SK-MEL-5 (cell line): Measurements from ENCODE around the gene NUDT14. TPM values are rescaled to one million over a fixed set of nuclear protein-coding genes. Genes with fewer than 3 reads are reported as not detected.

Experiments
- DNase-seq: peaks from one replicate; pipeline ENCODE4 v3.0.0-alpha.2; 2016; ENCODE audit warnings: low read depth, low spot score
- in situ Hi-C: cut with HindIII; loops from 2 replicates; pipeline ENCODE4 v1.10.0; 2016; ENCODE audit warnings: low sequenced_read_pairs, high pct_unique_total_duplicates, low pct_unique_long_range_greater_than_20kb
- total RNA-seq: library from RNA; depleted of rRNA; stranded (reverse); fragments of >200 nt; shearing (Covaris generic); gene quantifications from 2 replicates; pipeline ENCODE4 v1.2.3, GENCODE V29; 2014

The NUDT14 gene
- total RNA-seq, 1 experiment from 2014 or later = 35.2 TPM

DNA sequence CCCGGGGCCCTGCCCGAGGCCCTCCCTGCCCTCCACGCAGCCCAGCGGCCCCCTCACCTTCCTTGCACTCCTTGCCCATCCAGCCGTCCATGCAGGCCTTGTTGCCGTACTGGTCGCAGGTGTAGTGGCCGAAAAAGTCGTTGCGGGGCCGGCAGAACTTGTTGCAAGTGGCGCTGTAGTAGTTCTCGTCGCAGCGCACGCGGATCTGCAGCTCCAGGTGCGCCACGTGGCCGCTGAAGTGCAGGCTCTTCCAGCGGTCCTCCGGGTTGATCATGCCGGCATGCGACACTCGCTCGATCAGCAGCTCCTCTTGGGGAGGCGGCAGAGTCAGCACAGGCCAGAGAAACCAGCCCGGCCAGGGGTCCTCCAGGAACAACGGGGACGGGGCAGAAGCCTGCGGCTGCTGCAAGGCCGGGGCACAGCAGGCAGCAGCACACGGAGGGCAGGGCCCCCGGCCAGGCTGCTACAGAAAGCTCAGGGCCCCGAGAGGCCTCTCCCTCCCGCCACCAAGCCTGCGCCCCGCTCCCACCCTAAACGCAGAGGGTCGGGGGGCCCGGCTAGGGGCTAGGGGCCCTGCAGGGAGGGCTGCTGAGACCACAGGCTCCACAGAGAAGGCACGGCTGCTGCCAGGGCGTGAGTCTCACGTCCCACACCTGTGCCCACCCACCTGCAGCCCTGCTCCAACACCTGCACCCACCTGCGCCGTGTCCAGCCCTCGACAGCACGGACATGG is 25.3 kb downstream of the NUDT14 start:
- DNase-seq = no peak
- in situ Hi-C loops = no loop called here

GRCh38 chr14:105155071-105155651 is 26.0 kb downstream of the NUDT14 start:
- in situ Hi-C loops = no loop called here

GRCh38 chr14:105154476-105154871 is 26.6 kb downstream of the NUDT14 start:
- DNase-seq = no peak
- in situ Hi-C loops = no loop called here

More at GRCh38 chr14:105155071-105155651, 26.0 kb downstream of the NUDT14 start:
- no peak for DNase-seq

DNA sequence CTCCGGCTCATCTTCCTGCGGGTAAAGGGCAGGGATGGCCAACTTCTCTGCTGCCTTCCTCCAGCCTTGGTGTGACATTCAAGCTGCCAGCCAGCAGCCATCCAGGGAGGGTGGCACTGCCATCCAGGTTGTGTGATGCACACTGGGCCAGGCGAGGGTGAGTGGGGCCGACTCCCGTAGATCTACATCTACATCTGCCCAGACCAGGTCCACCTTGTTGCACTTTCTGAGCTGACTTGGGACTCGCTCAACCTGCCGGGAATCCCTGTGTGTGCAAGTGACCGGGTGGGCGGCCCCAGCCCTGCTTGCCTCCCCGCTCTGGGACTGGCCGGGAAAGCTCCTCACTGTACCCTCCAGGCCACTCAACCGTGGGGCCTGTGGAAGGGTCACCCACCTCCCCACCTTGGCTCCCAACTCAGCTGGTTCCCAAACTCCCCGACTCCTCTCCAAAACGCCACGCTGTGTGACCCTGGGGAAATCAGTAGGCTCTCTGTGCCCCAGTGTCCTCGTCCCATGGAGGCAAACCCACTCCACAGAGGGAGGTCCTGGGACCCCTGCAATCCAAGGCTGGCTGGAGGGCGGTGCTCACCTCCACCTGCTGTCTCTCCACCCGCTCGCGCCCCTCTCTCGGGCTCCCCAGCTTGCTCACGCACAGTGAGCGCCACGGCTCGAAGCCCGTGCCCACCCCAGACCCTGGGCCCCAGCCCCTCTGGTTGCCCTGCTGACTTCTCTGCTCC is 27.2 kb downstream of the NUDT14 start:
- DNase-seq = no peak
- in situ Hi-C loops = no loop called here

DNA sequence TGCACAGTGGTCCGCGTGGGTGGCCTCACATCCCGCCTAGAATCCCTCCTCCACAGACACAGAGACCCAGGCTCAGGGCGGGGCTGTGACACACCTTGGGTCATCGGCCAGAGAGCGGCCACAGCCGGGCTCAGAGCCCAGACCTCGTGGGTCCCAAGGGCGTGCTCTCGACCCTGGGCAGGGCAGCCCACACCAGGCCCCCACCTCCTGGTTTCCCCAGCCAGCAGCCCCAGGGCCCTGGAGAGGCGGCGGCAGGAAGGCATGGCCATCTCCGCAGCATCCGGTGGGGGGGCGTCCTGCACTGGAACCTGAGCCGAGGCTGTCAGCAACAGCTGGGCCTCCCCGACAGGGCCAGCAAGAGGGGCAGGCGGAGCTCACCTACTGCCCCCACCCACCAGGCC is 27.8 kb downstream of the NUDT14 start:
- in situ Hi-C loops = no loop called here
- DNase-seq = no peak

DNA sequence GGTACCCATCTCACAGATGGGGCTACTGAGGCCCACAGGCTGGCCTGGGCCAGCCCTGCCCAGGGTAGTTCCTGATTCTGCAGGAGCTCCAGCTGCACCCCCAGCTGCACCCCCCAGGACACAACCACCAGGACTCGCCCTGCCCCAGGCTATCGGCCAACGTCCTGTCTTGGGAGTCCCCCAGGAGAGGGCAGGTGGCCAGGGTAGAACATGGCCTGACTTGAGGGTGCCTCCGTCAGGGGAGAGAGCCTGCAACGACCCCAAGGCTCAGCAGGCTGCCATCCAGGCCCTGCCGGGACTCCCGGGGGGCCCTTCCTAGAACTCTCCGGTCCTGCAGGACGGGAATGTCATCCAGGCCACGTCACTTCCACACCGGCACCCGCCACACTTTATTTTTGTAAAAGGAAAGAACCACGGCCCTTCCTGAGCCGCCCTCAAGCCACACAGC is 28.3 kb downstream of the NUDT14 start:
- no peak for DNase-seq
- in situ Hi-C loops = no loop called here

DNA sequence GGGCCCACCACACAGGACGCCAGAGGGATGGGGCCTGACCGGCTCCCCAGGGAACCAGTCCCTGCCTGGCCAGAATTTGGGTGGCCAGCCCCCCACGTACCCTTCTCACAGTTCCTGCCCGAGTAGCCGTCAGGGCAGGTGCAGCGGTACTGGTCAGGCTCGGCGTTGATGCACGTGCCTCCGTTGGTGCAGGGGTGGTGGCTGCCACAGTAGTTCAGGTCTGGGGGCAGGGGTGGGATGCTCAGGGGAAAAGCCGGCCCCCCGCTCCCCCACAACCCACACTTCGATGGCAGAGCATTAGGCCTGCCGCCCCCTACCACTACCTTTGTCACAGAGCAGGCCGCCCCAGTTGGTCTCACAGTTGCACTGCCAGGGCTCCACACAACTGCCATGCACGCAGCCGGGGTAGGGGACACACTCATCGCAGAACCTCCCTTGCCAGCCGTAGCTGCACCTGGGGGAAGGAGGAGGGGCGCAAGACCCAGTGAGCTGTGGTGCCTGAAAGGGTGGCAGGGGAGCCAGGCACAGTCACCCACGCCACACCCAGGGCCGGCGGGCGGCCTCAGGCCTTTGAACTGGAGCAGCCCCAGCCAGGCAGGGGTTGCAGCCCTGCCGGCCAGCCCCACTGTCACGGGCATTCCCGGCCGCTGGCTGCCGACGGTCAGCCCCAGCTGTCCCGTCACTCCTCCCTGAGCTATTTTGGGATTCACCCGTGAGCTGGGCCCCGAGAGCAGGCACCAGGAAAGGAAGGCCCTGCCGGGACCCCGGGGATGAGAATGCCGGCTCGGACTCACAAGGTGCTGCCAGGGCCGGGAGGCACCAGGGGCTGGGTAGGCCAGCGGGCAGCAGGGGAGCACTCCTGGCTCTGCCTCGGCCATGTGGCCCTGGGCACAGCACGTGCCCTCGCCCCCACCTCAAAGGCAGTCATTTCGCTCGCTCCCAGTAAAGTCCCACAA is 29.0 kb downstream of the NUDT14 start:
- in situ Hi-C loops = no loop called here
- no peak for DNase-seq

DNA sequence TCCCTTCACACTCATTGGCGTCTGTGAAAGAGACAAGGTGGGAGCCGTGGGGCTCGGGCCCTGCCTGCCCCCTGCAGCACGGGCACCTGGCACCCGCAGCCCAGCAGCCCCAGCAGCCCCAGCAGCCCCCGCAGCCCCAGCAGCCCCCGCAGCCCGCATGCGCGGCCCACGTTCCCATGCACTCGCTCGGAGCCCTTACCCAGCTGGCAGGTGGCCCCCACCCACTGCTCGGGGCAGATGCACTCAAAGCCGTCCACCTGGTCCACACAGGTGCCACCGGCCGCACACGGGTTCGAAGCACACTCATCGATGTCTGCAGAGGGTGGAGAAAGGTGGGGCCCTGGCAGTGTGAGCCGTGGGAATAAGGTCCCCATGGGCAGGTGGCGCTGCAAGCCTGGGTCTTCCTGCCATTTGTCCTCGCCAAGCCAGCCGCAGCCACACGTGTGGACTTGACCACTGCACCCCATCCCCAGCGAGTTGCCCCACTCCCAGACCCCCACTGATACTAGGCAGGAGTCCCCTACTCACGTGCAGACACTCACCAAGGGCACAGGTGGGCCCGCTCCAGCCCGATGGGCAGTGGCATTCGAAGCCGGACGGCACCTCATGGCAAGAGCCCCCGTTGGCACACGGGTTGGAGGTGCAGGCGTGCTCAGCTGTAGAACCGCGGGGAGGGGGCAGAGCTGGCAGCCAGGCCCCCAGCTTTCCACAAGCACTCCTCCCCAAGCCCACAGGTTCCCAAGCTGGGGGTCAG is 29.9 kb downstream of the NUDT14 start:
- DNase-seq = no peak
- in situ Hi-C loops = no loop called here

- DNase-seq = no peak
- in situ Hi-C loops = no loop called here
Observed at GRCh38 chr14:105150368-105151083, 30.6 kb downstream of the NUDT14 start.

- DNase-seq = no peak
- in situ Hi-C loops = no loop called here
Observed at GRCh38 chr14:105150026-105150367, 31.1 kb downstream of the NUDT14 start.

GRCh38 chr14:105149146-105149781 is 31.8 kb downstream of the NUDT14 start:
- in situ Hi-C loops = no loop called here

GRCh38 chr14:105148604-105149145 is 32.4 kb downstream of the NUDT14 start:
- in situ Hi-C loops = no loop called here

More at GRCh38 chr14:105149146-105149781, 31.8 kb downstream of the NUDT14 start:
- no peak for DNase-seq

GRCh38 chr14:105147671-105148603 is 33.2 kb downstream of the NUDT14 start:
- in situ Hi-C loops = no loop called here
- no peak for DNase-seq

More at GRCh38 chr14:105148604-105149145, 32.4 kb downstream of the NUDT14 start:
- no peak for DNase-seq

DNA sequence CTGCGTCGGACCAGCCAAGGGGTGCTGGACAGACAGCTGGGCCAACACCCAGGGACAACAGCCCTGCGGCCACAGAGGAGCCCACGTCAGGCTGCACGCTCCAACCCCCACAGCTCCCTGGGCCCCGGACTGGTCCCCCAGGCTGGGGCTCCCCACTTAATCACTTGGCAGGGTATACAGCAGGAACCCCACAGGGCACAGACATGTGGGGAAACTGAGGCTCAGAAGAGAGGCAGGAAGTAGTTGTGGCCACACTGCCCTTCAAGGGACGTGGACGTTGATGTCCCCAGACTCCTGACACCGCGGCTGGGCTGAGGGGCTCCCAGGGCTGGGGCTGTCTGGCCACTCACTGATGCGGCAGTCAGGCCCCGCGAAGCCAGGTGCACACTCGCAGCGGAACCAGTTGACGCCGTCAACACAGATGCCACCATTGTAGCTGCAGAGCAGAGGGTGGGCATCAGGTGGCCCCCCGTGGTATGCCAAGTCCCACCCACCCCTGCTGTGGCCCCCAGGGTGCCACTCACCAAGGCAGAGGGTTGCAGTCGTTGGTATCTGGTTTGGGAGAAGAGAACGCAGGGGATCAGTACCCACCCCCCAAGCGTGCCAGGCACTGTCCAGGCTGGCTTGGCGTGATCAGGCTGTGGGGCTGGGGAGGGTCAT is 34.0 kb downstream of the NUDT14 start:
- in situ Hi-C loops = no loop called here
- no peak for DNase-seq
